Activated CD4-positive, alpha-beta T cell treated with anti-CD3 and anti-CD28 coated beads, Interleukin-2, Interleukin-6, amounts not matched to agents 100 ng/mL and 50 ng/mL, durations not matched to agents 16 hours and 8 hours (primary cell): ENCODE measurements around the gene SGCA.

ENCODE experiments used
- DNase-seq: peaks from one replicate; pipeline ENCODE4 v3.0.0-alpha.2; 2020

SGCA gene

DNA sequence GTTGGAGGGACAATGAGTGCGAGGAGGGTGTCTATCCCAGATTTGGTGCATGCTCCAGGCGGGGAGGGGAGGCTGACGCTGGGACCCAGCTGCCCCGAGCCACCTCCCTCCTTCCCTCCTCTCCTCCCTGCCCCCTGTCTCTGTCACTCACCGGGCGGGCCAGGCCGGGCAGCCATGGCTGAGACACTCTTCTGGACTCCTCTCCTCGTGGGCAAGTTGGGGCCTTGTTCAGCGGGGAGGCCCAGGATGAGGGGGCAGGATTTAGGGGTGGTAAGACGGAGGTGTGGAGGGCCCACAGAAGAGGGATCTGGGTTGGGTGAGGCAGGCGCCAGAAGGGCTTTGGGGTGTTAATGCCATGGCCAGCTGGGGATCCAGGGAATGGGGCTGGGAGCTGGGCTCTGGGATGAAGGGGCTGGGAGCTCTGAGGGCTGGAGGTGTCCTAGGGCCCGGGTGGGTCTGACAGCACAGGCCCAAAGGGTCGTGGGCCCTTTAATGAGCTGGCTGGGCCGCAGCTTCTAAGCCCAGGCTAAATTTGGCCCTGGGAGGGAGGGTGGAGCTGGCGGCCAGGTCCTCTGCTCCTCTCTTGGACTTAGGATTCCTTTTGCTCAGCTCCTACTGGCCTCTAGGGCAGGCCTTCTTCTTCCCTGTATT, at the start of gene SGCA:
SGCA (plus strand) TSS at position 139 of the 651 bp plus-strand sequence; CDS start at position 175, 36 bp downstream.
- DNase-seq: no peak

DNA sequence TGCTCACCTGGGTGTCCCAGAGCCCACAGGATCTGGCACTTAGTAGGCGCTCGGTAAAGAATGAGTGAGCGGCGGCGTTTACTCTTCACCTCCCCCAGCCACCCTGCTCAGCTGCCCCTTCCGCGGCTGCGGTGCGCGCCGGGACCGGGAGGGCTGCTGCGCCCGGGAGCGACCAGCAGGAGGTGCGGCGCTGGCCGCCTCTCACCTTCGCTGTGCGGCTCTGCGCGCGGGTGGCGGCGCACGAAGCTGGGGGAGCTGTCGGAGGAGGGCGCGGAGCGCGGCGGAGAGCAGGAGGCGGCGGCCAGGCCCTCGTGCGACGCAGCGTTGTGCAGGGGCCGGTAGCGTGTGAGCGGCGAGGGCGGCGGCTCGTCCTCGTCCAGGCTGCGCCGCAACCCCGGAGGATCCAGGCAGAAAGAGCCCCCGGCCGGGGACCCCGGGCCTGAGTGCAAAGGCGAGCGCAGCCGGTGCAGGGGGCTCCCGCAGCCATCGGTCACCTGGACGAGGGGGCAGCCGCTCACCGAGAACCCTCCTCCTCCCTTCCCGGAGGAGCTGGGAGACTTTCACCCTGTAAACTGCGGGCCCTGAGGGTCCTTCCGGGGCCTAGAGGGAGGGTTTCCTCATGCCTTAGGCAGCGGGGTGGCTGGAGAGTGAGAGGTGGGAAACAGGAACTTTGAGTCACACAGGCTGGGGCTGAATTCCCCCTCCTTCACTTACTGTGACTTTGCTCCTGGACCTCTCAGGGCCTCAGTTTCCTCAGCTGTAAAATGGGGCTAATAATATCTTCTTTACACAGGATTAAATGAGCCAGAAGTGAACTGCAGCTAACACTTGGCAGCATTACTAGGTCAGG, 48.4 kb upstream of the SGCA start:
- DNase-seq: peak; percentile 65

DNA sequence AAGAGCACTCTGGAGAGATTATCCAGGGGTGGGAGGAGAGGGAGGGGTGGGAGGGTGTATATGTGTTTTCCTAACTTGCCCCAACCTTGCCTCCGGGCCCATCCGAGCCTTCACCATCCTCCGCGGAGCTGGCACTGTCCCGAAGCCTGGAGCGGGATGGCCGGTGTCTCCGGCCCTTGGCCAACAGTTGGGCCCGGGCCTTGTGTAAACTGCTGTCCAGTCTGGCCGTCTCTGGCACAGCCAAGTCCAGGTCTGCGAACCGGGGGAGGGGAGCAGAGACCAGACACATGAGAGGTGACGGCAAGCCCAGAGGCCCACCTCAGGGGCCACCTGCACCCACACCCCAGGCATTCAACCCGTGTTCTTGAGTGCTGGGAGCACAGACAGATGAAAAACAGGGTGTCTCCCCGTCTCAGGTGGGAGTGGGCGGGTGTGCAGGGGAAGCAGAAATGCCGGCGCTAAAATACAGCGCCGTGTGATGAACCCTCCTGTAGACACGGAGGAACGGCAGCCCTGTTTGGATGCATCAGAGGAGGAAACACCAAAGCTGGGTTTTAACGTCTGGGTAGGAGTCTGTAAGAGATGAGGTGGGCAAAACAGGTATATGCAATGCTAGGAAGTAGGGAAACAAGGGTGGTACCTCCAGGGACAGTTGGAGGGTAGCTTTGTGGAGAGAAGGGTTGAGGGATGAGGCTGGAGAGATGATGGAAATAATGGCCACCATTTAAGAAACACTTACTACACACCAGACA, 47.6 kb upstream of the SGCA start:
- no peak for DNase-seq

DNA sequence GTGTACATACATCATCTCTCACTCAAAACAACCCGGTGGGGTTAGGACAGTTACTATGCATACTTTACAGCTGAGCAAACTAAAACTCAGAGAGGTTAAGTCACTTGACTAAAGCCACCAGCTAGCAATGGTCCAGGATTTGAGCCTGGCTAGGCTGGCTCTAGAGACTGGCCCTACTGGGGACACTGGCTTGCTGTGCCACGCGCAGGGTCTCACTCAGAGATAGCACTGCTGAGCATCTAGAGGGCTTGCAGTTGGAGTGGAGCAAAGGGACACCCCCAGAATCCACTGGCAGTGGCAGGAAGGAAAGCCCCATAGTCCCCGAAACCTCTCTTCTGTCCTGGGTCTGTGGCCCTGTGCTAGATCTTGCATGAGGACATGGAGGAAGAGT, 47.0 kb upstream of the SGCA start:
- DNase-seq: no peak

DNA sequence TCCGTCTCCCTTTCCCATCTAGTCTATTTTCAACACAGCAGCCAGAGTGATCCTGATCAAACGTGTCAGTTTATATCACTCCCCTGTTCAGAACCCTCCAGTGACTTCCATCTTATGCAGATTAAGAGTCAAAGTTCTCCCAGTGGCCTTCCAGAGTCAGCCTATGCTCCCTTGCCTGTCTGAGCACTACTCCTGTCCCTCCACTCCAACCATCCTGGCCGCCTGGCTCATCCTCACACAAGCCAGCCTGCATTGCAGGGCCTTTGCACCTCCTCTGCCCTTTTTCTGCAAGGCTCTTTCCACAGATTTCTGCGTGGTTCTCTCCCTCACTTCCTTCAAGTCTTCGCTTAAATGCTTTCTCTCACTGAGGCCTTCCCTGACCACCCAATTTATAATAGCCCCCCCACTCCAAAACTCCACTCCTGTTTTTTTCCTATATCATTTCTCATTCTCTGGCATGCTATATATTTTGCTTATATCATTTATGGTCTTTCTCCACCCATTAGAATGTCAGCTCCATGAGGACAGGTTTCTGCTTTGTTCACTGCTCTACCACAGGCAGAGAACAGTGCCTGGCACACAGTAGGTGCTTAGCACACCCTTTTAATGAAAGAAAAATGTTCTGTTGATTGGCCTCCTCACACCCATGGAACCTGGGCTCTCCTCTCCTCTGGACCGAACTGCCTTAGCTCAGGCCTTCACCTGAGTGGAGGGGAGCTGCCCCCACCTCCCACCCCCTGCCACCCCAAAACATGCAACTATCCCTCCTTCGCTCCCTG, 45.1 kb upstream of the SGCA start:
- DNase-seq: no peak

DNA sequence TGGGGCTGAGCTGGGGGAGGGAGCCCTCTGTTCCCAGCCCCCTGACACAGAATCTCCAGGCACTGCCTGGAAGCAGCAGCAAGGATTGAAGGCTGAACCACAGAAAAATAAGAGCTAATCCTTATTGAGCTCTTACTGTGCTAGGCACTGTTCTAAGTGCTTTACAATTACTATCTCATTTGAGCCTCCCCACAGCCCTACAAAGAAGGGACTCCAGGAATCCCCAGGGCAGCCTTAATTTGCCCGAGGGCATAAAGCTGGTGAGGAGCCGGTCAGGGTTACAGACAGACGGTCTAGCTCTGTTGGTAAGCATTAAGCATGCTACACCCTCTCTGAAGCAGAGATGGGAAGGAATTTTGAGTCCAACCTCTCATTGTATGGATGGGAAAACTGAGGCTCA, 42.9 kb upstream of the SGCA start:
- no peak for DNase-seq

DNA sequence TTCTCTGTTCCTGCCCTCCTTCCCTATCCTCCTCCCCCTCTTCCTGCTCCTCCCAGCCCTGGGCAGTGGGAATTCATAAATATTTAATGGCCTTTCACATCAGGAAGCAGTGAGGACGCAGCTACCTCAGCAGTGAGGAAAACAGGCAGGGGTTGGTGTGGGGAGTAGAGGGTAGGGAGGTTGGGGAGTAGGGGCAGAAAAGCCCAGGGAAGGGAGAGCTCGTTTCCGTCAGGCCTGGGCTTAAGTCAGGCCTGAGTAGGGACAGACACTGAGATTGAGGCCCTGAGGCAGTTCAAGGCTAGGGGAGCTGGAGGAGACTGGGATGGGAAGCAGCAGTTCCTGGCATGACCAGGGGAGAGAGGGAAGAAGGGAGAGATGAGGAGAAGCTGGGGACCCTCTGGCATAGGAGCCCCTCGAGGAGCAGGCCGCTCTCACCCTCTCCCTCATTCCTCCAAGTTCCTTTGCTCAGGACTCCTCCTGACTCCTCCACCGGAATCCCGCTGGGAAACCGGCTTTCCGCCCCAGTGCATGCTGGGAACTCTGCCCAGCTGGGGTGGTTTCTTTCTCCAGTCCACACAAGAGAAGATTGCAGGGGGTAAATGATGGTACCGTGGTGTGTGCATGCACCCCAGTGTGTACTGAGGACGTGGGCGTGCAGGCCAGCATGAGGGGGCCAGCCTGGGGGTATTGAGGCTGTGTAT, 42.0 kb upstream of the SGCA start:
- no peak for DNase-seq

DNA sequence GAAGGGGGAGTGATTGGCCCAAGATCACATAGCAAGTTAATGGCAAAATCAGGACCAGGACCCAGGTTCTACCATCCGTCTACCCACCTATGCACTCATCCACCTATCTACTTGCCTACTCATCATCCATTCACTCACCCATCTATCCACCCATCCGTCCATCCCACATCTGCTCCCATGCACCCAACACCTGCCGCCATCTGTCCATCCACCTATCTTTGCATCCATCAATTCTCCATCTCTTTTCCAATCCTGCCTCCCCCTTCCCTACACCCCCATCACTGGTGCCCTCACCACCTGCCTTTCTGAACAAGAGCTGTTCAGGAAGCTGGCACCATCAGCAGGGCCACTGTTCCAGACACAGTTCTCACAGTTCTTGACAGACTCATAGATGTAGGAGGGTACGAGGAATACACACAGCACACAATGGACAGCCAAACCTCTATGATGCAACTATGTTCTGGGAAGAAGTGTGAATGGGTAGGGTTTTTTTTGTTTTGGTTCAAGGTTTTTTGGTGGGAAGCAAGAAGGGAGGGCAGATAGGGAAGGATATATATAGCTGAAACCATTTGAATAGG, 40.3 kb upstream of the SGCA start:
- DNase-seq: no peak

DNA sequence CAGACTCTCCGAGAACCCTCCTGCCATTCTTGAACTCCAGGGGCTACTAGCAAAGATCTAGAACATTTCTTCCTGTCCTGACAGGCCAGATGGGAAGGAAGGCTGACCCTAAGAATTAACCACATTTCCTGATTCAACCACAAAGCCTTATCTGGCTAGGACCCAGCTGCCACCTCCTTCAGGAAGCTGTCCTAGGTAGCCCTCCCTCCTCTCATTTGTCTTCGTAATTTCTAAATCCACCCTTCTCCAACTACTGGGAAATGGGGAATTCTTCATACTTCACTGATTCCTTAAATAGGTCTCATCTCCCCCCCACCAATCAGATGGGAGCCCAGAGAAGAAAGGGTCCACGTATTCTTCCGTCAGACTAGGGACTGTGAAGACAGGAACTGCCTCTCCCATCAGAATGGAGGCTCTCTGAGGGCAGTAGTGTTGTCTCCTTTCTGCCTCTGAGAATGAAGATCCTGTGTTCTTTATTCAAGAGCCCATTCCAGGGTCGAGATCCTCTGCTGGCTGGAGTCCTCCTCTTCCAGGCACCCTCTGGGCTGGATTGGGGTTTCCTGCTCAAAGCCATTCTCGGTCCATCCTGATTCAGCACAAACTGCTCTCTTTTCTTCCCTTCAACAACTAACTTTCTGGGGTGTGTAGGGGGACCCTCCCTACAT, 38.0 kb upstream of the SGCA start:
- no peak for DNase-seq

DNA sequence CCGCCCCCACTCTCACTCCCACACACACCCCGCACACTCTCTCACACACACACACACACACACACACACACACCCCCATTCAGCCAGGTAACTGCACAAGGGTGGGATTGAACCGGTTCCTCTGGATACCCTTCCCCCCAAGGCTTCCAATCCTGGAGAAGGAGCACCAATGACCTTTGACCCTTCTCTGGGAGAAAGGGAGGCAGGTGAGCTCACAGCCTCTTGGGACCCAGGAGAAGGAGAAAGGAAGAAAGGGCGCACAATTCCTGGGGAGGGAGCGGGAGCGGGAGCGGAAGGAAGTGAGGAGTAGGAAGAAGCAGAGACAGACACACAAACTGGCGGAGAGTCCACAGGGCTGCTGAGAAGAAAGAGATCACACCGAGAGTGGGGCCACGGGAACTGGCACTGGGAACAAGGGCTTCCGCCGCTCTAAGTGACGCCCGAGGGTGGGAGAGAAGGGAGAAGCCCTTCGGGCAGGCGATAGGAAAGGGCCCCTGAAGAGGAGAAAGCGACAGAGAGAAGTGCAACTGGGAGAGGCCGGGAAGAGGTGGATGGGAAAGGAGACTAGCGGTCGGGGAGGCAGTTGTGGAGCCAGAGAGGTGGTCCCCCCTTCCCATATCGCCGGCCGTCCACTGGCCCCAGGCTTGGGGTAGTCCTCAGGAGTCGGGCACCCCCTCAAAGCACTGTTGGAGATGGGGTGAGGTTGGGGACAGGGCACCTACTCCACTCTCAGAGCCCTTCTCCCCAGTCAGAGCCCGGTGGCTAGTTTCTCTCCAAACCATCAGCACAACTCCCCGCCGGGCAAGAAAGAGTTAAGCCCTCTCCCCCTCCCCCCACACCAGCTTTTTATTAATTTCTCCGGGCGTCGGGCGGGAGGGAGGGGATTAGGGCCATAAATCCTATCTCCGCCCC, 37.1 kb upstream of the SGCA start:
- no peak for DNase-seq

DNA sequence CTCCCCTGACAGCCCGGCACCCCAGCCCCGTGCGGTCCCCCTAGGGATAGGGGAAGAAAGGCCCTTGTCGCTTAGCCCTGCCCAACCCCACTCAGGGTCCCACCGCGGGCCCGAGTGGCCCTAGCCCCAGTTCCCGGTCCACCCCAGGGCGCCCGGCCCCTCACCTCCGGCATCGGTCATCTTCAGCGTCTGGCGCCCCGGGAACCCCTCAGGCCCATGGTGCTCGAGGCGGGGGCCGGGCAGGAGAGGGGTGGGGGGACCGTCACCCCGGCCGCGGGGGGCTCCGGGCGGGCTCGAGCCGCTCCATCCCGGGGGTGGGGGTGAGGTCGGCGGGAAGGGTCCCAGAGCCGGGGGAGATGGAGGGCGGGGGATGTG, 36.5 kb upstream of the SGCA start:
- no peak for DNase-seq

DNA sequence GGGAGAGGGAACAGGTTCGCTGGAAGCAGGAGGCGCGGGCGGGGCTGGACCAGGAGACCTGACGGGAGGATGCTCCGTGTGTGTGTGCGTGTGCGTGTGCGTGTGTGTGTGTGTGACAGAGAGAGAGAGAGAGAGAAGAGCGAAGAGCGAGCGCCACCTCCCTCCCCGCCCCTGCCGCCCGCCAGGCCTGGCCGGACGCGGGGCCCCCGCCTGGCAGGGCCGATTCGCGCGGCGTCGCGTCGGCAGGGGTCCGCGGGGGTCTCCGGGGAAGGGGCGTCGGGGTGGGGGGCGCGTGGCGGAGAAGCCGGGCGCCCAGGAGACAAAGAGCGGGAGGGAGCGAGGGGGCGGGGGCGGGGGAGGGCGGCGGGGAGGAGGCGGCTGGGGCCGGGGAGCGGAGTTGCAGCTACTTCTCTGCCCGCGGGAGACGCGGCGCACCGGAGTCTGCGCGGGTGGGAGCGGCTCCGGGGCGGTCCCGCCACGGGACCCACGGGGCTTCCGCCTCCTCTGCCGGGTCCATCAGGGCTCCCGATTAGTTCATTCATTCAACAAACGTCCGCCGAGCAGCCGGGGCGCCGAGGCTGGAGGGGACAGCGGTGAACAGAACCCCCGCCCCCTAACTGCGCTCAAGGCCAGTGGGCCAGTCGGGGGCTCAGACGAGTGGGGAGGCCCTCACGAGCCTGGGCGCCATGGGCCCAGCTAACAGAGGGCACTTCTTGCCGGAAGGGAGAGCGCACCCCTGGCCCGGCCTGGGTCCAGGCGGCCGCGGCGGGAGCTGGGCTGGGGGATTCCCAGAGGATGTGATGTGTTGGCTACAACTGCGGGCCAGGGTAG, 35.9 kb upstream of the SGCA start, which contains the start of gene SAMD14:
SAMD14 (minus strand) TSS at position 433 of the 831 bp plus-strand sequence. CDS start 5,201 bp downstream, outside the sequence.
- peak; percentile 21 for DNase-seq

DNA sequence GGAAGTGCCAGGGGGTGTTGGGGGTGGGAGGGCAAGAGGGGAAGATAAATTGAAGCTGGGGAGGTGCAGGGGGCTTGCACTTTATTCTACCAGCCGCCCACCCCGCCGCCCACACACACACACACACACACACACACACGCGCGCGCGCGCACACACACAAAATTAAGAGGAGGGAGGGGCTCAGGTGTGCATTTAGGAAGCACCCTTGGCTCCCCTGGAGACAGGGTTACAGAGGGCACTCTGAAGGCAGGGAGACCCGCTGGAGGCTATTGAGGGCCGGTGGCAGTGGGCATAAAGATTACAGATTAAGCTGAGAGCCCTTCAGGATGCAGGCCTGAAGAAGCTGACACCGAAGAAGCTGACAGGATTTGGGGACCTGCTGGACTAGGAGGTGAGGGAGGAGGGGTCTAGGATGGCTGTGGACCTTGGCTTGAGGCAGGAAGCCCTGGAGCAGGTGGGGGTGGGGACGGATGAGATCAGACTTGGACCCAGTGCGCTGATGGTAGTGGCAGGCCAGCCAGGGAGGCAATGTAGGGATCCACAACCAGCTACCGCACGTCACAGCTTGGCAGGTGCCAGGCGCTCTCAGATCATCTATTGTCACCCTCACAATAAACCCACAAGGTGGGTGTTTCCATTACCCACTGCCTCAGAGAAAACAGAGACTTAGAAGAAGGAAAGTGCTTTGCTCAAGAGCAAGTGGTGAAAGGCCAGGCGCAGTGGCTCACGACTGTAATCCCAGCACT, 35.1 kb upstream of the SGCA start:
- no peak for DNase-seq

DNA sequence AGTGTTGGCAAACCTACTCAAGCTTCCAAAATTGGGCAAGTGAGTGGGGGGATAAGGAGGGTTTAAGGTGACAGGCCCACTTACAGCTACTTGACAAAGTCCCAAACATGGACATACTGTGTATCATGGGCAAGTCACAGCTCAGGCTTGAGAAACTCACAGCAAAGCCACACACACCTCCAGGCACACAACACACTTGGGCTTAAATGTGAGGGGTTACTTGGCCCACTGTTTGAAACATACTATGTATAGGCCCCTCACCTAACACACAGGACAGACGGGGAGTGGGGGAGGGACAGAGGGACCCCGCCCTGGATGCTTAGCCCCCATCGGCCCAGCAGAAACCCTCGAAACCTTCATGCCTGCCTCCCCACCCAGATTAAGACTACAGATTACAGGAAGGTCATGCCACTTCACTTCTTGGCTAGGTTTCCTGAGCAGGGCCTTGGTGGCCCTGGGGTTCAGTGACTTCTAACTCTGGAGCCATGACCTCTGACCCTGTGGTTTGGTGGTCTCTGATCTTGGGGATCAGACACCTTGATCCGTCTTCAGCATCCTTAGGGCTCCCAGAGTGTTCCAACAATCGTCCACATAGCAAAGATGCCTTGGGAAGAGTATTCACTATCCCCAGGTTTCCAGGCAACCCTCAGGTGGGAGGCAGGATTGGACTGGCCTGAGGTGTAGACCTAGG, 33.6 kb upstream of the SGCA start:
- no peak for DNase-seq

DNA sequence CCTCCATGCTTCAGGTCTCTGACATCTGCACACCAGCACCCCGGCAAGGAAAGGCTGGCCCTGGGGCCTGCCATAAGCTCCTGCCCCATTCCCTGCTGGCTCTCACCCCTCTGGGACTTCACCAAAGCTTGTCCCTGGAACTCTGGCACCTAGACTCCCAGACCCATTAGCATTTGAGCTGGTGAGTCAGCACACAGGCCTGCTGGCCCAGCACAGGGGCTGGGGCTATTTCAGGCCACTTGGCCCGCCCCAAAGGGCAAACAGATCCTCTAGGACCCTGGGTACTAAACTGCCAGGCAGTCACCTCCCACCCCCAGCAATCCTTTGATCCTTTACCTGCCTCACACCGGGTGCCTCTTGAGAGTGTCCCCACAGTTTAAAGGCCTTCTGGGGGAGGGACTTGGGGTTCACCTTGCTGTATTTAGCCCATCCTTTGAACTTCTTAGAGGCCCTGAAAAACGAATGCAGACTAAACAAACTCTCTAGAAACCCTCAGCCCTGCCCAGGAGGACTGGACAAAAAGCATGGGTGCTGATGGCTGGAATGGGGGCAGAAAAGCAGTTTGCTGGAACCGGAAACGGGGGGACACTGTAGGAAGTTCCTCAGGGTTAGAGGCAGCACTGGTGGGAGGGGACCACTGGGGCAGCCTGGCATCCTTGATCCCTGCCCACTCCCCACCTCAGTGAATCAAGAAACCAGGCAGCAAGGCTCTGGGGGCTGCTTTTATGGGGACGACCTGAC, 32.6 kb upstream of the SGCA start:
- DNase-seq: no peak

DNA sequence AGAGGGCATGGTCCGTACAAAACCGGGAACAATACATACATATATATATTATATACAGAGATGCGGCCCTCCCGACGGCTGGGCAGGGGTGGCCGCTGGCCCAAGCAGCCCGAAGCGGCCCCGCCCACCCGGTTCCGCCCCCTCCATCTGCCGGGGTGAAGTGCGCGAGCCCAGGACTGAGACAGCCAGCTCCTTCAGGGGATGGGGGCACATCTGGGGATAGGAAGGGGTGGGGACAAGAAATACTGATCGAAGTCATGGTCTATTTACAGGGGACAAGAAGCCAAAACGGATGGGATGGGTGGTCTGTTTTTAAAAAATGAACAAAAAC, 32.1 kb upstream of the SGCA start:
- DNase-seq: no peak
